ENCODE measurements around the gene OR52B6. TPM values are rescaled to one million over a fixed set of nuclear protein-coding genes. Genes with fewer than 3 reads are reported as not detected.

OR52B6 gene
- total RNA-seq, 1 donor from 2014 or later: not detected

- Mint-ChIP-seq H3K4me1 (no peaks in the 10 kb centered on the region), H3K27ac (no peak overlapping the region), H3K4me3 (no peak overlapping the region), H3K27me3 (ENCODE audit: insufficient read depth, low read depth) (peaks cover 2% of the 10 kb centered on the region), H3K9me3 (no peaks in the 10 kb centered on the region), H3K36me3 (no peaks in the 10 kb centered on the region)
- H2AFZ ChIP-seq (replicated peaks): no peak overlapping the region
- H3K27ac ChIP-seq: no peak overlapping the region
- H3K4me2 ChIP-seq: no peak overlapping the region
- no peaks in the 10 kb centered on the region for H3K4me1 ChIP-seq
- TF ChIP-seq EZH2 (IDR thresholded peaks at IDR 0.05) (no peak), CTCF (IDR thresholded peaks at IDR 0.05) (no peak), EZH2phosphoT487 (IDR thresholded peaks at IDR 0.05) (no peak)
- H3K9me3 ChIP-seq (ENCODE audit: low read depth): no peaks in the 10 kb centered on the region
- no peak overlapping the region for H3K9ac ChIP-seq
- H3K27me3 ChIP-seq: no peaks in the 10 kb centered on the region
- no peaks in the 10 kb centered on the region for H4K20me1 ChIP-seq (ENCODE audit: low read depth)
- no peaks in the 10 kb centered on the region for H3K36me3 ChIP-seq
- H3K79me2 ChIP-seq (ENCODE audit: low read depth): no peaks in the 10 kb centered on the region
- DNase-seq (ENCODE audit: low spot score): no peak
- no peaks in the 10 kb centered on the region for H3F3A ChIP-seq (ENCODE audit: low read depth)
- no peak overlapping the region for H3K4me3 ChIP-seq
Measured at GRCh38 chr11:5608808-5609207, 28.1 kb downstream of the OR52B6 start.

- no peaks in the 10 kb centered on the region for H3K36me3 Mint-ChIP-seq
- TF ChIP-seq CTCF (IDR thresholded peaks at IDR 0.05): no peak
- TF ChIP-seq EZH2 (IDR thresholded peaks at IDR 0.05): no peak
- TF ChIP-seq EZH2phosphoT487 (IDR thresholded peaks at IDR 0.05): no peak
- Histone ChIP-seq H3F3A (ENCODE audit: low read depth) (no peaks in the 10 kb centered on the region), H3K36me3 (no peaks in the 10 kb centered on the region), H3K9ac (no peak overlapping the region), H4K20me1 (ENCODE audit: low read depth) (no peaks in the 10 kb centered on the region), H3K27me3 (no peaks in the 10 kb centered on the region), H3K9me3 (ENCODE audit: low read depth) (no peaks in the 10 kb centered on the region), H3K4me1 (no peaks in the 10 kb centered on the region), H3K4me3 (no peak overlapping the region), H3K79me2 (ENCODE audit: low read depth) (no peaks in the 10 kb centered on the region), H3K27ac (no peak overlapping the region), H3K4me2 (no peak overlapping the region), H2AFZ (replicated peaks) (no peak overlapping the region)
- no peak overlapping the region for H3K27ac Mint-ChIP-seq
- DNase-seq (ENCODE audit: low spot score): no peak
- H3K9me3 Mint-ChIP-seq: no peaks in the 10 kb centered on the region
- no peaks in the 10 kb centered on the region for H3K27me3 Mint-ChIP-seq (ENCODE audit: insufficient read depth, low read depth)
- no peak overlapping the region for H3K4me3 Mint-ChIP-seq
- no peaks in the 10 kb centered on the region for H3K4me1 Mint-ChIP-seq
Measured at GRCh38 chr11:5610446-5610845, 29.8 kb downstream of the OR52B6 start.

GRCh38 chr11:5611627-5612026 lies 30.9 kb downstream of the OR52B6 start:
- DNase-seq (ENCODE audit: low spot score): peak; percentile 17
- H3K27ac ChIP-seq: no peak overlapping the region
- H3K27me3 ChIP-seq: no peaks in the 10 kb centered on the region
- H3F3A ChIP-seq (ENCODE audit: low read depth): no peaks in the 10 kb centered on the region
- Mint-ChIP-seq H3K4me1 (no peaks in the 10 kb centered on the region), H3K27ac (no peak overlapping the region), H3K27me3 (ENCODE audit: insufficient read depth, low read depth) (no peaks in the 10 kb centered on the region), H3K36me3 (no peaks in the 10 kb centered on the region), H3K9me3 (no peaks in the 10 kb centered on the region), H3K4me3 (no peak overlapping the region)
- no peak overlapping the region for H3K4me3 ChIP-seq
- TF ChIP-seq EZH2phosphoT487 (IDR thresholded peaks at IDR 0.05) (no peak), CTCF (IDR thresholded peaks at IDR 0.05) (peak; percentile 35), EZH2 (IDR thresholded peaks at IDR 0.05) (no peak)
- H3K36me3 ChIP-seq: no peaks in the 10 kb centered on the region
- H3K9me3 ChIP-seq (ENCODE audit: low read depth): no peaks in the 10 kb centered on the region
- no peaks in the 10 kb centered on the region for H3K4me1 ChIP-seq
- H3K79me2 ChIP-seq (ENCODE audit: low read depth): no peaks in the 10 kb centered on the region
- H3K4me2 ChIP-seq: no peak overlapping the region
- H2AFZ ChIP-seq (replicated peaks): no peak overlapping the region
- H3K9ac ChIP-seq: no peak overlapping the region
- H4K20me1 ChIP-seq (ENCODE audit: low read depth): no peaks in the 10 kb centered on the region

Data from neural progenitor cell (in vitro differentiated cells).